ENCODE results near the gene C2CD4A.
"Not testable (repeated sequence)": the region's sequence is repeated elsewhere in the genome, so short reads cannot be mapped to it uniquely, and the experiment has no call there.

The C2CD4A gene, protein sequence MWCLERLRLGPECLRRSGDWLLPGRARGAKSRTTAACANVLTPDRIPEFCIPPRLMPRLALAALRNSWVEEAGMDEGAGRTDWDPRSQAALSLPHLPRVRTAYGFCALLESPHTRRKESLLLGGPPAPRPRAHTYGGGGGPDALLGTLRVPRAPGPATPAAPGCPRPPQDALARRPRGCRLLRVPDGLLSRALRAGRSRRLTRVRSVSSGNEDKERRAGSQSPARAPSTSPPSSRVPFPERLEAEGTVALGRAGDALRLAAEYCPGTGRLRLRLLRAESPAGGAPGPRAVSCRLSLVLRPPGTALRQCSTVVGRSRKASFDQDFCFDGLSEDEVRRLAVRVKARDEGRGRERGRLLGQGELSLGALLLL

GRCh38 chr15:62066663-62067447 is at the start of gene C2CD4A:
TSS of gene C2CD4A (plus strand) at chr15:62066977. CDS start at chr15:62067614, 637 bp downstream.
- peak; percentile 13 for DNase-seq (ENCODE audit: low spot score)

- no peak for DNase-seq (ENCODE audit: low spot score)
Observed at GRCh38 chr15:62020576-62021160, 46.1 kb upstream of the C2CD4A start.

DNA sequence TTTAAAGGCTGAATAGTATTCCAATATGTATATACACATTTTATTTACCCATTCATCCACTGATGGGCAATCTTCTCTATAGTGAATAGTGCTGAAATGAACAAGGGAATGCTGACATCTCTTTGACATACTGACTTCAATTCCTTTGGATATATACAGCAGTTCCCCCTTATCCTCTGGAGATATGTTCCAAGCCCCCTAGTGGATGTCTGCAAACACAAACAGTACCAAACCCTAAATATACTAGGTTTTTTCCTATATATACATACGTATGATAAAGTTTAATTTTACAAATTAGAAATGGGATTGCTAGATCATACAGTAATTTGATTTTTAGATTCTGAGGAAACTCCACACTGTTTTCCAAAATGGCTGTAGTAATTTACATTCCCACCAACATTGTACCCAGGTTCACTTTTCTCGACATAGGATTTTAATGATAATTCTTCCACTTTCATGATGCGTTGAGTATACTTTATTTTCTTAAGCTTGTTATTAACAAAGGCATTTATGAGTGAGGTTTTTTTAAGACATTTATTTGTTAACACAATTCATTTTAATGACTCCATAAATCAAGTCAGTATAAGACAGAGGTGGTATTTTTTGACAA is 44.7 kb upstream of the C2CD4A start:
- DNase-seq (ENCODE audit: low spot score), result no peak

- DNase-seq (ENCODE audit: low spot score), result no peak
Observed at GRCh38 chr15:62026487-62027262, 40.1 kb upstream of the C2CD4A start.

DNA sequence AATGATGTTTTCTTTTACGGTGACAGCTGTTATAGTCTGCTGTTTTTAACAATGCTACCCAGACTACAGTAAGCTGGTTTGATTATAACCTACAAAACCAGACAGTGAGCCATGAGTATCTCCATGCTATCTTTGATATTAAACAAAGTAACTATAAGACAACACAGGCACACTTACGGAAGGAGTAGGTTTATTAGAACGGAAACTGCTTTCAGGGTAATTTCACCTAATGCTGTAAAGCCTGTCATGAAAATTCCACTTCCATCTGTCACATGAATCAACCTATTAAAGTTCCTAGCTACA is 39.6 kb upstream of the C2CD4A start:
- no peak for DNase-seq (ENCODE audit: low spot score)

DNA sequence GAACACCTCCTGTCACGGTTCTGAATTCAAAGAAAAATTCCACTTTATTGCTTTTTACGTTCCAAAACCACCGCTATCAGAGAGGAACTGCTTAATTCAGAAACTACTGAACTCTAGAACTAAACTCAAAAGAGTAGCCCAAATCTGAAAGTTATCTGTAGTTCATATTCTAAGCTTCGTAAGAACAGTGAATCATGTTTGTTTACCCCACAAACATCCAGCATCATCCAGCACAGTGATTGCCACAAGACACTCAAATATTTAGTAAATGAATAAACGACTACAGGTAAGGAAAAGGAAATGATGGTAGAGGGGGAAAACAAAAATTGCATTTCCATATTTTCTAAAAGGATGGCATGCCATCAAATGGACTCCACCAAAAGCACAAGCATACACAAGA is 38.9 kb upstream of the C2CD4A start:
- DNase-seq (ENCODE audit: low spot score), result no peak

GRCh38 chr15:62035256-62035924 is 31.4 kb upstream of the C2CD4A start:
- no peak for DNase-seq (ENCODE audit: low spot score)

DNA sequence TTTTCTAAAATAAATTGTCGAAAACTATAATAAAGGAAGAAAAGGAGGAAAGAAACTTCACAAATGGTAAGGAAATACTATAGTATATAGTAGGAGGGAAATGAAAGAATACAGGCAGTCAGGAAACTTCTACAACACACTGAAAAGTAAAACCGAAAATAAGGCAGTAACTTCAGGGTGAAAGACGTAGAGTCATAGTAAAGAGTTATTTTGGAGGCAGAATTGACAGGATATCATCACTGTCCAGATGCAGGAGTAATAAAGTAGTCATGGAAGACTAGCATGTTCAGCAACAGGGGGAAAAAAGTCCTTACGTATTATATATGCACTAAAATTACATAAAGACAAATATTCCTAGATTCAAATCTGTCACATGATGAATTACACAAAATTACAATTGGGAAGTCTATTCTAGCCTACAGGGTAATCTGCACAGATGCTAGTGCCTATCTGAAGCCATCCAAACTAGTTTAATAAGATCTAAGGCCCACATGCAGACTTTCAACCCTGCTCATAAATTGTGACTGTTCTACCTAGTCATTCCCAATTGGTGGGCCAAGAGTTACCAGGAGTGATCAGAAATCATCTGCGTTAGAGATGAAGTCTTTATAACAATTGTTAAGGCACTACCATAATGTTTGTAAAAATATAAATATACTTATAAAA is 20.6 kb upstream of the C2CD4A start:
- no peak for DNase-seq (ENCODE audit: low spot score)

GRCh38 chr15:62047282-62047827 is 19.4 kb upstream of the C2CD4A start:
- no peak for DNase-seq (ENCODE audit: low spot score)

- DNase-seq (ENCODE audit: low spot score), result not testable (repeated sequence)
Observed at GRCh38 chr15:62048254-62048653, 18.5 kb upstream of the C2CD4A start.

DNA sequence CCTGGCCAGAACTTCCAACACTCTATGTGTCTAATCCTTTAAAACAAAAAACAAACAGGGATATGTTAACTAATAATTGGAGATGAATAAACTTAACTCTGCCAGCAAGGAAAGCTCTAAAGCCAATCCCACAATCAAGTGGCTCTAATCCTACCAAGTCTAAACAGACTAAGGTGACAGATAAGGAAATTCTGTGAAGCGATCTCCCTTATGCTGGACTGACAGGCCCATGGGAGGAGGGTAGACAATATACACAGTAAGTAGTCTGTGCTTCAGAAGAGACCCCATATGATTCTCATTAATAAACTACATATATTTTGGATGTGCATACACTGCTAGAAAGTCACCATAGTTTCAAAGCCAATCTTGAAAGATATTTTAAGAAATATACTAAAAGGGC is 16.7 kb upstream of the C2CD4A start:
- DNase-seq (ENCODE audit: low spot score), result no peak

GRCh38 chr15:62051166-62051565 is 15.6 kb upstream of the C2CD4A start:
- DNase-seq (ENCODE audit: low spot score), result no peak

DNA sequence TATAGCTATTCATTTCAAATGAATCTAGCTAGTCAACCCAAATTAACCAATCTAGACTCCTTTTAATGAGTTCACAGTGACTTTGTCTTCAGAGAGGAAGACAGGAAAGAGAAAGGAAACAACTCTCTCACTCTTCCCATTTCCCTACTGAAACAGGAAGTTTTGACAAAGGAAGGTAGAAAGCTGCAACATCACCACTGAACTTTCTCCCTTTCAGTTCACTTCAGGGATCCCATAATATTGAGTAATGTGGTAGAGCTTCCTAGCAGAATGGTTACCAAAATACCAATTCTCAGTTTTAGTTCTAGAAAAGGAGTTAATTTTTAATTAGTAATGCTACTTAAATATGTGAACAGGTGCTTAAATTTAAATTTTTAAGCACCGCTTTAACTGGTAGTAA is 14.1 kb upstream of the C2CD4A start:
- DNase-seq (ENCODE audit: low spot score), result no peak

GRCh38 chr15:62053439-62054085 is 13.2 kb upstream of the C2CD4A start:
- no peak for DNase-seq (ENCODE audit: low spot score)

GRCh38 chr15:62054979-62055378 is 11.8 kb upstream of the C2CD4A start:
- no peak for DNase-seq (ENCODE audit: low spot score)

- no peak for DNase-seq (ENCODE audit: low spot score)
Observed at GRCh38 chr15:62057341-62057980, 9.3 kb upstream of the C2CD4A start.

DNA sequence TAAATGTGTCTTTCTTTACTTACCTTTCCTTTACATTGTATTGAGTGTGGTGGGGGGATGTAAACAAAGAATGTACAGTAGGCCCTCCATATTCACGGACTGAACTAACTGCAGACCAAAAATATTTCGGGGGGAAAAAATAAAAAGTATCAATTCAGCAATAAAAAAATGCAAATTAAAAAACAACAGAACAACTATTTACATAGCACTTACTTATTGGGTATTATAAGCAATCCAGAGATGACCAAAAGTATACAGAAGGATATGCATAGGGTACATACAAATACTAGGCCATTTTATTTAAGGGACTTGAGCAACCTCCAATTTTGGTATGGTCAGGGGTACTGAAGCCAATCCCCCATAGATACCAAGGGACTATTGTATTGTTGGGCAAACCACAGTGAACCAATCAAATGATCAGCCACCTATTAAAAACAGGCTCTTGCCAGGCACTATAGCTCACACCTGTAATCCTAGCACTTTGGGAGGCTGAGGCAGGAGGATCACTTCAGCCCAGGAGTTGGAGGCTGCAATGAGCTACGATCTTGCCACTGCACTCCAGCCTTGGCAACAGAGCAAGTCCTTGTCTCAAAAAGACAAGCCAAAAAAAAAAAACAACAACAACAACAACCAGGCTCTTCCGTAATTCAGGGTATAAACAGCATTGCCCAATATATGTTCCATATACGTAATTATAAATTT is 8.3 kb upstream of the C2CD4A start:
- no peak for DNase-seq (ENCODE audit: low spot score)

- DNase-seq (ENCODE audit: low spot score), result peak; percentile 41
Observed at GRCh38 chr15:62059108-62059815, 7.5 kb upstream of the C2CD4A start.

Data from pons (tissue), 1 donor.